Measurements from ENCODE around the gene WDR90.

WDR90 gene

DNA sequence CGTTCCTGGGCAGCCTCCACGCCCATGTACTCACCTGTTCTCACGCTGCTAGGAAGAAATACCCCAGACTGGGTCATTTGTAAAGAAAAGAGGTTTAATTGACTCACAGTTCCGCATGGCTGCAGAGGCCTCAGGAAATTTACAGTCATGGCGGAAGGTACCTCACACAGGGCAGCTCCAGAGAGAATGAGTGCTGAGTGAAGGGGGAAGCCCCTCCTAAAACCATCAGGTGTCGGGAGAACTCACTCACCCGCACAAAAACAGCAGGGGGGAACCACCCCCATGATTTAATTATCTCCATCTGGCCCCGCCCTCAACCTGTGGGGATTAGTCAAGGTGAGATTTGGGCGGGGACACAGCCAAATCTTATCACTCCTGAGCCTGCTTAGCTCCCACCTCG is 41.1 kb upstream of the WDR90 start:
- no peak overlapping the region for H4K91ac ChIP-seq (ENCODE audit: low read depth, low read length, poor library complexity)
- no peaks in the 10 kb centered on the region for H3K27me3 ChIP-seq (ENCODE audit: control insufficient read depth in 3 of 3, insufficient read depth in 3 of 3, low read depth in 1 of 3, low read length in 3 of 3)
- no peak overlapping the region for H3K9ac ChIP-seq (ENCODE audit: low read depth, low read length, poor library complexity)
- no peak overlapping the region for H3K4ac ChIP-seq (ENCODE audit: low read length)
- H3K4me1 ChIP-seq (ENCODE audit: control insufficient read depth in 2 of 2, insufficient read depth in 1 of 2, low read depth in 1 of 2, low read length in 2 of 2): no peaks in the 10 kb centered on the region
- no peak overlapping the region for H3K14ac ChIP-seq (ENCODE audit: low read length)
- H3K27ac ChIP-seq (replicated peaks; ENCODE audit: low read length): no peak overlapping the region
- no CpG with 5 or more reads among the region's 10 CpGs for WGBS, 2 donors (ENCODE audit: extremely low coverage in 2 of 2, insufficient read length in 2 of 2, insufficient replicate concordance in 1 of 2)
- no peak overlapping the region for H2BK5ac ChIP-seq (ENCODE audit: low read length)
- H3K36me3 ChIP-seq (replicated peaks in 1 of 2; ENCODE audit: control insufficient read depth in 2 of 2, insufficient read depth in 2 of 2, low read length in 2 of 2): peaks cover 0 to 2% of the 10 kb centered on the region in 2 donors
- H2AK5ac ChIP-seq (ENCODE audit: low read depth, low read length): no peak overlapping the region
- no peak overlapping the region for H4K8ac ChIP-seq (ENCODE audit: low read depth, low read length)
- H3K4me3 ChIP-seq (ENCODE audit: low read length in 2 of 2): no peak overlapping the region
- no peak overlapping the region for H2BK15ac ChIP-seq (ENCODE audit: low read length)
- H3K23ac ChIP-seq (ENCODE audit: low read depth, low read length, poor library complexity): no peak overlapping the region
- peaks cover 11% of the 10 kb centered on the region for H3K79me1 ChIP-seq (ENCODE audit: low read depth, low read length)
- H2BK120ac ChIP-seq (ENCODE audit: low read depth, low read length): no peak overlapping the region
- H2BK12ac ChIP-seq (ENCODE audit: low read length): no peak overlapping the region
- H3K18ac ChIP-seq (ENCODE audit: low read length): no peak overlapping the region
- H3K4me2 ChIP-seq (ENCODE audit: insufficient read depth, low read length, poor library complexity, severe bottlenecking): no peak overlapping the region
- DNase-seq (ENCODE audit: low spot score): no peak
- peaks cover 11 to 24% of the 10 kb centered on the region in 2 donors for H3K9me3 ChIP-seq (replicated peaks in 1 of 2; ENCODE audit: control insufficient read depth in 2 of 2, insufficient read depth in 1 of 2, low read depth in 1 of 2, low read length in 2 of 2)
- H2AFZ ChIP-seq (ENCODE audit: low read length): no peak overlapping the region

DNA sequence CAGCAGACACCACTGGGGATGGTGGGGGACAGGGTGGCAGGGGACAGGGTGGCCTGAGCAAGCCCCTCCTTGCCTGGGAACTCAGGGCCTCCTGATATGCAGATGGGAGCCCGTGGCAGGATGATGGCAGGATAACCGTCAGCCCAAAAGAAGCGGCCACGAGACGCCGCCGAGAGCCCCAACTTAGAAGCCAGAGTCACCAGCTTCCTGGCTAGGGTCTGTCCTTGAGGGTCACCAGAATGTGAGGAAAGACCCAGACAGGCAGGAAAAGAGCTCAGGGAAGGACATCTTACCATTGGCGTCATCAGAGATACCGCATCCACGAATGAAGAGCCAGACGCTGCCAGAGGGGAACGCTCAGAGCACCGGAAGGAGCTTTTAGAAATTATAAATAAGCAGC is 39.8 kb upstream of the WDR90 start:
- no peak overlapping the region for H2AFZ ChIP-seq (ENCODE audit: low read length)
- no peak overlapping the region for H2BK12ac ChIP-seq (ENCODE audit: low read length)
- H3K27me3 ChIP-seq (ENCODE audit: control insufficient read depth in 3 of 3, insufficient read depth in 3 of 3, low read depth in 1 of 3, low read length in 3 of 3): no peaks in the 10 kb centered on the region
- no peak overlapping the region for H2BK15ac ChIP-seq (ENCODE audit: low read length)
- no peak overlapping the region for H3K4ac ChIP-seq (ENCODE audit: low read length)
- no peak overlapping the region for H4K8ac ChIP-seq (ENCODE audit: low read depth, low read length)
- H3K9me3 ChIP-seq (replicated peaks in 1 of 2; ENCODE audit: control insufficient read depth in 2 of 2, insufficient read depth in 1 of 2, low read depth in 1 of 2, low read length in 2 of 2): peaks cover 9 to 25% of the 10 kb centered on the region in 2 donors
- no peak overlapping the region for H3K9ac ChIP-seq (ENCODE audit: low read depth, low read length, poor library complexity)
- no peaks in the 10 kb centered on the region for H3K4me1 ChIP-seq (ENCODE audit: control insufficient read depth in 2 of 2, insufficient read depth in 1 of 2, low read depth in 1 of 2, low read length in 2 of 2)
- H3K4me2 ChIP-seq (ENCODE audit: insufficient read depth, low read length, poor library complexity, severe bottlenecking): no peak overlapping the region
- no peak overlapping the region for H2AK5ac ChIP-seq (ENCODE audit: low read depth, low read length)
- WGBS, 2 donors (ENCODE audit: extremely low coverage in 2 of 2, insufficient read length in 2 of 2, insufficient replicate concordance in 1 of 2): no CpG with 5 or more reads among the region's 13 CpGs
- H2BK5ac ChIP-seq (ENCODE audit: low read length): no peak overlapping the region
- no peak overlapping the region for H3K27ac ChIP-seq (replicated peaks; ENCODE audit: low read length)
- H2BK120ac ChIP-seq (ENCODE audit: low read depth, low read length): peak overlapping the region; percentile 61
- peak overlapping the region; percentile 17 for H3K14ac ChIP-seq (ENCODE audit: low read length)
- no peak overlapping the region for H4K91ac ChIP-seq (ENCODE audit: low read depth, low read length, poor library complexity)
- DNase-seq (ENCODE audit: low spot score): no peak
- no peak overlapping the region for H3K4me3 ChIP-seq (ENCODE audit: low read length in 2 of 2)
- H3K23ac ChIP-seq (ENCODE audit: low read depth, low read length, poor library complexity): peak overlapping the region; percentile 55
- peaks cover 2 to 7% of the 10 kb centered on the region in 2 donors for H3K36me3 ChIP-seq (replicated peaks in 1 of 2; ENCODE audit: control insufficient read depth in 2 of 2, insufficient read depth in 2 of 2, low read length in 2 of 2)
- H3K79me1 ChIP-seq (ENCODE audit: low read depth, low read length): peaks cover 14% of the 10 kb centered on the region
- H3K18ac ChIP-seq (ENCODE audit: low read length): no peak overlapping the region

DNA sequence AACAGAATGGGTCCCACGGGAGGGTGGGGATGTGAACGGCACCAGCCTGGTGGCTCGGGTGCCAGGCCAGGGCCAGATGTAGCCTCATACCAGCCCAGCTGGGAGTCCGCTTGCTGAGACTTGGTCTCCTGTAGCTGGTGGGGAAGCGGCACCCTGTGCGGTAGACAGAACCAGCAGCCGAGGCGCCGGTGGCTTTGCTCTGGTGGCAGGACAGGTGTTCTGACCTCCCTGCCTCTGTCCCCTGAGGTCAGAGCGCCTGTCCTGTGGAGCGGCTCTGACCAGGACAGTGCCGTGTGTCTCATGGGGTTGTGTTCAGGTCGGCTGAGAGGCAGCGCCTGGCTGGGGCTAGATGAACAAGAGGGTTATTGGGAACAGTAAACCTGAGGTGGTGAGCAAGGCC is 39.2 kb upstream of the WDR90 start:
- H4K8ac ChIP-seq (ENCODE audit: low read depth, low read length): no peak overlapping the region
- DNase-seq (ENCODE audit: low spot score): no peak
- no peak overlapping the region for H2BK5ac ChIP-seq (ENCODE audit: low read length)
- H2BK12ac ChIP-seq (ENCODE audit: low read length): no peak overlapping the region
- no peak overlapping the region for H3K4ac ChIP-seq (ENCODE audit: low read length)
- no CpG with 5 or more reads among the region's 14 CpGs for WGBS, 2 donors (ENCODE audit: extremely low coverage in 2 of 2, insufficient read length in 2 of 2, insufficient replicate concordance in 1 of 2)
- no peaks in the 10 kb centered on the region for H3K4me1 ChIP-seq (ENCODE audit: control insufficient read depth in 2 of 2, insufficient read depth in 1 of 2, low read depth in 1 of 2, low read length in 2 of 2)
- peaks cover 10 to 19% of the 10 kb centered on the region in 2 donors for H3K9me3 ChIP-seq (replicated peaks in 1 of 2; ENCODE audit: control insufficient read depth in 2 of 2, insufficient read depth in 1 of 2, low read depth in 1 of 2, low read length in 2 of 2)
- H3K27me3 ChIP-seq (ENCODE audit: control insufficient read depth in 3 of 3, insufficient read depth in 3 of 3, low read depth in 1 of 3, low read length in 3 of 3): no peaks in the 10 kb centered on the region
- H2BK15ac ChIP-seq (ENCODE audit: low read length): no peak overlapping the region
- H3K27ac ChIP-seq (replicated peaks; ENCODE audit: low read length): no peak overlapping the region
- no peak overlapping the region for H2BK120ac ChIP-seq (ENCODE audit: low read depth, low read length)
- no peak overlapping the region for H3K4me2 ChIP-seq (ENCODE audit: insufficient read depth, low read length, poor library complexity, severe bottlenecking)
- H3K9ac ChIP-seq (ENCODE audit: low read depth, low read length, poor library complexity): no peak overlapping the region
- H2AK5ac ChIP-seq (ENCODE audit: low read depth, low read length): no peak overlapping the region
- peaks cover 17% of the 10 kb centered on the region for H3K79me1 ChIP-seq (ENCODE audit: low read depth, low read length)
- no peak overlapping the region for H3K18ac ChIP-seq (ENCODE audit: low read length)
- H3K23ac ChIP-seq (ENCODE audit: low read depth, low read length, poor library complexity): no peak overlapping the region
- no peak overlapping the region for H3K4me3 ChIP-seq (ENCODE audit: low read length in 2 of 2)
- H4K91ac ChIP-seq (ENCODE audit: low read depth, low read length, poor library complexity): no peak overlapping the region
- H2AFZ ChIP-seq (ENCODE audit: low read length): no peak overlapping the region
- peaks cover 2 to 11% of the 10 kb centered on the region in 2 donors for H3K36me3 ChIP-seq (replicated peaks in 1 of 2; ENCODE audit: control insufficient read depth in 2 of 2, insufficient read depth in 2 of 2, low read length in 2 of 2)
- H3K14ac ChIP-seq (ENCODE audit: low read length): no peak overlapping the region

DNA sequence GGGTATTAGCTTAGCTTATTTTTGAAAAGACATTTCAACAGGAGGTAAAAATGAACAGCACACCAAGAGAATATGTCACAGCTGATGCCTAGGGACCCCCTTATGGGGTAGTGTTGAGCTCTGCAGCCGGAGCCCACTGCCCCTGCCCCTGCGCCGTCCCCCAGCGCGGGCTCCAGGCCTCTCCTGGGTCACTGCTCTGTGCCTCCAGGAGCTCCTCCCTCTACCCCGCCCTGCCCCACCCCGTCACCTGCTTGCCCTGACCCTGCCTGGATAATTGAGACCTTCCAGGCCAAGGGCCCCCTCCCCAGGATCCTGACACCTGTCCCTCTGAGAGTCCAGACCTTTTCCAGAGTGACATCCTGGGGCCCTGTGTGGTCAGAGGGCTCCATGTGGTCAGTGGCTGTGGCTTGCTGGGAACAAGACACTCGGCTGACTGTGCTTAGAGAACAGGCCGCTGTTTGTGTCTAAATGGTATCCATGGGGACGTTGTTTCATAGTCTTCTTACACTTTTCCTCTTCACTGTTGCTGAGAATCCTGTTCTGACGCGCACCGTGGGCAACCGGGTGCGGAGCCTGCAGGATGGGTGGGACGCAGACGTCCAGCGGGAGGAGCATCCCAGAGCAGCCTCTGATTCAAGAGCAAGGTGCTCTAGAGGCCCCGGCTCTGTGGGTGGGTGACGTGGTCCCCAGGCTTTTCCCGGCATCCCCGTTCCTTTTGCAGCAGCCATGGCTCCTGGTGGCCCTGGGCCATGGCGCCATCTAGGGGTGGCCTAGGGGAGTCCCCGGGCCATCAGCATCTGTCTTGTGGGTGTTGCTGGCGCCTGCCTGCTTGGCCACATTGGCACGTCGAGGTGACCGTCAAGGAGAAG is 38.4 kb upstream of the WDR90 start:
- peaks cover 1 to 11% of the 10 kb centered on the region in 2 donors for H3K36me3 ChIP-seq (replicated peaks in 1 of 2; ENCODE audit: control insufficient read depth in 2 of 2, insufficient read depth in 2 of 2, low read length in 2 of 2)
- no peak overlapping the region for H2AFZ ChIP-seq (ENCODE audit: low read length)
- no peak overlapping the region for H4K8ac ChIP-seq (ENCODE audit: low read depth, low read length)
- H3K27ac ChIP-seq (replicated peaks; ENCODE audit: low read length): no peak overlapping the region
- H4K91ac ChIP-seq (ENCODE audit: low read depth, low read length, poor library complexity): no peak overlapping the region
- no peak overlapping the region for H3K4me2 ChIP-seq (ENCODE audit: insufficient read depth, low read length, poor library complexity, severe bottlenecking)
- WGBS, 2 donors (ENCODE audit: extremely low coverage in 2 of 2, insufficient read length in 2 of 2, insufficient replicate concordance in 1 of 2): no CpG with 5 or more reads among the region's 28 CpGs
- peak overlapping the region; percentile 80 for H3K18ac ChIP-seq (ENCODE audit: low read length)
- peaks cover 5 to 11% of the 10 kb centered on the region in 2 donors for H3K9me3 ChIP-seq (replicated peaks in 1 of 2; ENCODE audit: control insufficient read depth in 2 of 2, insufficient read depth in 1 of 2, low read depth in 1 of 2, low read length in 2 of 2)
- no peak overlapping the region for H2AK5ac ChIP-seq (ENCODE audit: low read depth, low read length)
- no peaks in the 10 kb centered on the region for H3K4me1 ChIP-seq (ENCODE audit: control insufficient read depth in 2 of 2, insufficient read depth in 1 of 2, low read depth in 1 of 2, low read length in 2 of 2)
- H3K4ac ChIP-seq (ENCODE audit: low read length): no peak overlapping the region
- DNase-seq (ENCODE audit: low spot score): no peak
- no peak overlapping the region for H3K23ac ChIP-seq (ENCODE audit: low read depth, low read length, poor library complexity)
- H3K79me1 ChIP-seq (ENCODE audit: low read depth, low read length): peaks cover 15% of the 10 kb centered on the region
- H2BK120ac ChIP-seq (ENCODE audit: low read depth, low read length): no peak overlapping the region
- H3K4me3 ChIP-seq (ENCODE audit: low read length in 2 of 2): no peak overlapping the region
- H3K9ac ChIP-seq (ENCODE audit: low read depth, low read length, poor library complexity): no peak overlapping the region
- no peak overlapping the region for H2BK12ac ChIP-seq (ENCODE audit: low read length)
- H2BK5ac ChIP-seq (ENCODE audit: low read length): no peak overlapping the region
- no peak overlapping the region for H3K14ac ChIP-seq (ENCODE audit: low read length)
- no peaks in the 10 kb centered on the region for H3K27me3 ChIP-seq (ENCODE audit: control insufficient read depth in 3 of 3, insufficient read depth in 3 of 3, low read depth in 1 of 3, low read length in 3 of 3)
- H2BK15ac ChIP-seq (ENCODE audit: low read length): no peak overlapping the region
